ENCODE measurements around the gene CHP2.
"Not testable (repeated sequence)": the region's sequence is repeated elsewhere in the genome, so short reads cannot be mapped to it uniquely, and the experiment has no call there.

Gene CHP2
- total RNA-seq: 0 reads per million in 3 donors

DNA sequence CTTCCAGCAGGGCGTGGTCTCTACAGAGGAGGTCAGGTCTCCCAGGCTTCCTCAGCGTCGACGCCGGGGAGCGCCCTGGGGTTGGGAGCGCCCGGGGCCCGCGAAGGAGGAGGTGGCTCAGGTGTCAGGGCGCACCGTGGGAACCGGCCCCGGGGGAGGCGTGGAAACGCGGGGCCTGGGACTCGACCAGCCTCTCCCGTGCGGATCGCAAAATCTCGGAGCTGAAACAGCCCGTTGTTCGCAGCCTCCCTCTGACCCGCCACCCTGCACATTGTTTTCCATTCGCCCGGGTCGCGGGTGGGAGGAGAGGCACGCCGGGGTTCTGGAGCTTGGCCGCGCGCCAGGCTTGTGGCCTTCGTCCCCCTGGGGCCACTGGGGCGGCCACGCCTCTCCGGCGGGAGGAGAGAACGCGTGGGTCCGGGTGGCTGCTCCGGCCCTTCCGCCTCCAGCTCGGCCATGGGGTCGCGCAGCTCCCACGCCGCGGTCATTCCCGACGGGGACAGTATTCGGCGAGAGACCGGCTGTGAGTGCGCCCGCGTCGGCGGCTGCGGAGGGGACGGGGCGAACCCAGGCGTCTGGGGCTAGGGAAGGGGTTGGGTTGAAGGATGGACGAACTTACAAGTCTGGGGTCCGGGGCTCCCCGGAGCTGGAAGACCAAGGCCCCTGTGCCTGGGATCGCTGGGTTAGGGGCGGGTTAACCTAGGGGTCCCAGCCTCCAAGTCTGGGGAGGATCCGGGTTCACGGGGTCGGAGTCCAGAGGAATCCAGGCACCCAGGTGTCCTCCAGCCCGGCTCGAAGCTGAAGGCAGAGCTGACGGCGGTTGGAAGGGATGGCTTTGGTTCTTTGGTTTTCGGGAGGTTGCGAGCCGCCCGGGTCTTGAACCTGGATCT lies at the start of gene CHP2:
Gene CHP2, plus strand, starts transcription at position 433 of the 890 bp plus-strand sequence. Its CDS starts 24 bp downstream, at position 457.
- DNase-seq: no peak
- H3K27ac ChIP-seq (ENCODE audit: insufficient read depth, low read length, poor library complexity, severe bottlenecking): no peak within 1 kb of the TSS

DNA sequence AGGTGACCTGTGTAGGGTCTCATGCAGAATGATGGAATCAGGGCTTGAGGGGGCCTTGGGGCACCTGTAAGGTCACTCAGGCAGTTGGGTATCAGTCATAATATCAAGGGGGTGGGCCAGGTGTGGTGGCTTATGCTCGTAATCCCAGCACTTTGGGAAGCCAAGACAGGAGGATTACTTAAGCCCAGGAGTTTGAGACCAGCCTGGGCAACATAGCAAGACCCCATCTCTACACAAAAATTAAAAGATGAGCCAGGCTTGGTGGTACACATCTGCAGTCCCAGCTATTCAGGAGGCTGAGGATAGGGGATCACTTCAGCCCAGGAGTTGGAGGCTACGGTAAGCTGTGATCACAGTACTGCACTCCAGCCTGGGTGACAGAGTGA lies 49.3 kb upstream of the CHP2 start:
- Histone ChIP-seq H3K36me3 (ENCODE audit: control insufficient read depth, insufficient read depth, low read length) (no peaks in the 10 kb centered on the region), H3K9me3 (ENCODE audit: control insufficient read depth, low read length) (no peaks in the 10 kb centered on the region), H3K27ac (ENCODE audit: insufficient read depth, low read length, poor library complexity, severe bottlenecking) (no peak overlapping the region), H3K27me3 (replicated peaks; ENCODE audit: control insufficient read depth, insufficient read depth, low read length, poor library complexity, severe bottlenecking) (no peaks in the 10 kb centered on the region), H3K4me3 (ENCODE audit: insufficient read depth, low read depth, low read length, poor library complexity, severe bottlenecking) (no peak overlapping the region), H3K4me1 (ENCODE audit: control insufficient read depth, insufficient read depth, low read length, poor library complexity, severe bottlenecking) (no peaks in the 10 kb centered on the region)
- no peak for DNase-seq

More for the DNA sequence above, at the start of gene CHP2:
- Histone ChIP-seq H3K9me3 (ENCODE audit: control insufficient read depth, low read length) (no peaks in the 10 kb centered on the region), H3K4me1 (ENCODE audit: control insufficient read depth, insufficient read depth, low read length, poor library complexity, severe bottlenecking) (peaks cover 5% of the 10 kb centered on the region), H3K36me3 (ENCODE audit: control insufficient read depth, insufficient read depth, low read length) (no peaks in the 10 kb centered on the region), H3K4me3 (ENCODE audit: insufficient read depth, low read depth, low read length, poor library complexity, severe bottlenecking) (no peak within 1 kb of the TSS), H3K27me3 (replicated peaks; ENCODE audit: control insufficient read depth, insufficient read depth, low read length, poor library complexity, severe bottlenecking) (peaks cover 24% of the 10 kb centered on the region)

DNA sequence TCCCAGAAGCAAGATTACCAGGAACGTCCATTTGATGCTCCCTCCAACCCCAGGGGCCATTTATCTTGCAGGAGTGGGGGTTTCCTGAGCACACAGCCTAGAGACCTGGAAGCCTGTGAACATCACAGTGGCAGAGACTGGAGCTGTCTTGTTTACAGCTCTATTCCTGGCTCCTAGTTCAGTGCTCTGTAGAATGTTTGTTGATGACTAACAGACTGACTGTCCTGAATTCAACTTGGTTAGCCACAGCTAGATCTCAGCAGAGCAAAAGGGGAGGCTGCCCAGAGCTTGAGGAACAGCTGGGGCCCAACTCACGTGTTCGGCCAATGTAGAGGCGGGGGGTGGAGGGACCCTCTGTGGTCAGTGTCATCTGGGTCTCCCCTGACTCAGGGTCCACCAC lies 48.4 kb upstream of the CHP2 start:
- Histone ChIP-seq H3K9me3 (ENCODE audit: control insufficient read depth, low read length) (no peaks in the 10 kb centered on the region), H3K27me3 (replicated peaks; ENCODE audit: control insufficient read depth, insufficient read depth, low read length, poor library complexity, severe bottlenecking) (no peaks in the 10 kb centered on the region), H3K4me1 (ENCODE audit: control insufficient read depth, insufficient read depth, low read length, poor library complexity, severe bottlenecking) (no peaks in the 10 kb centered on the region), H3K36me3 (ENCODE audit: control insufficient read depth, insufficient read depth, low read length) (no peaks in the 10 kb centered on the region), H3K4me3 (ENCODE audit: insufficient read depth, low read depth, low read length, poor library complexity, severe bottlenecking) (no peak overlapping the region), H3K27ac (ENCODE audit: insufficient read depth, low read length, poor library complexity, severe bottlenecking) (no peak overlapping the region)
- no peak for DNase-seq

DNA sequence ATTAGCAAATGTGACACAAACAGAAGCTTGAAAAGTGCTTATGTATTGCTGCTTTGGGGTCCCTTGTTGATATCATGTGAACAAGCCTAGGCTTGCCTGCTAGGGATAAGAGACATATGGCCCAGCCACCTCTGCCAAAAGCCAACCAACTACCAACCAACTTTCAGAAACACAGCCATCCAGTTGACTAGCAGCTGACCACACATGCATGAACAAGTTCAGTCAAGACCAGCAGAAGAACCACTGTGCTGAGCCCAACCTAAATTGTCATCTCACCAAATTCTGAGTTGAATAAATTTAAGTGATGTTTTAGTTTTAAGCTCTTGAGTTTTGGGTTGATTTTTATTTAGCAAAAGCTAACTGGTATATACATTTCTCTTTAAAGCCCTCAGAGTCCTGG lies 45.3 kb upstream of the CHP2 start:
- no peak for DNase-seq
- Histone ChIP-seq H3K4me1 (ENCODE audit: control insufficient read depth, insufficient read depth, low read length, poor library complexity, severe bottlenecking) (no peaks in the 10 kb centered on the region), H3K27ac (ENCODE audit: insufficient read depth, low read length, poor library complexity, severe bottlenecking) (no peak overlapping the region)

DNA sequence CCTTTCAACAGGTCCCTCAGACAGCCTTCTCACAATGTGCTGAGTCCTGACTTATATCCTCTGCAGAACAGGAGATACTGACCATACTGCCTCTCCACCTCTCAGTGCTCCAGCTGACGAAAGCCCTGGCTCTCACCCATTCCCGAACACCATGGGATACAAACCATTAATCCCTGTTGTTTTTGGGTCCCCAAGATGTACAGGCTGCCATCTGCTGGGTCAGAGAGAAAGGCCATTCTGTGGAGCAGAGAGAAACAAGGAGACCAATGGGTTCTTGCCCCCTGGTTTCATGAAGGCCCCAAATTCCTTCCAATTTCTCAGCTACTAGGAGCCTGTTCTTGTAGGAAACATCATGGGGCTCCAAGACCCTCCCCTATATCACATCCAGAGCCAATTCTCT lies 44.8 kb upstream of the CHP2 start:
- H3K9me3 ChIP-seq (ENCODE audit: control insufficient read depth, low read length): no peaks in the 10 kb centered on the region
- no peak overlapping the region for H3K4me3 ChIP-seq (ENCODE audit: insufficient read depth, low read depth, low read length, poor library complexity, severe bottlenecking)
- H3K27me3 ChIP-seq (replicated peaks; ENCODE audit: control insufficient read depth, insufficient read depth, low read length, poor library complexity, severe bottlenecking): peaks cover 12% of the 10 kb centered on the region
- no peak for DNase-seq
- no peak overlapping the region for H3K27ac ChIP-seq (ENCODE audit: insufficient read depth, low read length, poor library complexity, severe bottlenecking)
- no peaks in the 10 kb centered on the region for H3K36me3 ChIP-seq (ENCODE audit: control insufficient read depth, insufficient read depth, low read length)
- no peaks in the 10 kb centered on the region for H3K4me1 ChIP-seq (ENCODE audit: control insufficient read depth, insufficient read depth, low read length, poor library complexity, severe bottlenecking)

More for the DNA sequence above, 45.3 kb upstream of the CHP2 start:
- peaks cover 10% of the 10 kb centered on the region for H3K27me3 ChIP-seq (replicated peaks; ENCODE audit: control insufficient read depth, insufficient read depth, low read length, poor library complexity, severe bottlenecking)
- H3K9me3 ChIP-seq (ENCODE audit: control insufficient read depth, low read length): no peaks in the 10 kb centered on the region
- H3K4me3 ChIP-seq (ENCODE audit: insufficient read depth, low read depth, low read length, poor library complexity, severe bottlenecking): no peak overlapping the region
- H3K36me3 ChIP-seq (ENCODE audit: control insufficient read depth, insufficient read depth, low read length): no peaks in the 10 kb centered on the region

DNA sequence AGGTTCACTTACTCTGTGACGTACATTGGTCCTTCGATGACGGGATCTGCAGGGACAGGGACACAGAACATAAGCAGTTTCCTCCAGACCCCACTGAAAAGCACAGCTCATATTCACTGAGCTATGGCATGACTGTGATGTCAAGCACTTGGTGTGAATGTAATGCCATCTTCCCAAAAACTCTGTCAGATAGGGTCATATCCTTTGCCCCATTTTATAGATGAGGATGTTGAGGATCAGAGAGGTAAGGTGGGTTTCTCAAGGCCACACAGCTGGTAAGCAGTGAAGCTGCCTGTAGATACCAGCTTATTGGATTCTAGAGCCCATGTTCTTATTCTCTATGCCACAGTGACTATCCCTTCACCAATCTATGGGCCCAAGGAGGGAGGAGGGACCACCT lies 44.3 kb upstream of the CHP2 start:
- Histone ChIP-seq H3K9me3 (ENCODE audit: control insufficient read depth, low read length) (no peaks in the 10 kb centered on the region), H3K36me3 (ENCODE audit: control insufficient read depth, insufficient read depth, low read length) (no peaks in the 10 kb centered on the region), H3K4me3 (ENCODE audit: insufficient read depth, low read depth, low read length, poor library complexity, severe bottlenecking) (no peak overlapping the region), H3K4me1 (ENCODE audit: control insufficient read depth, insufficient read depth, low read length, poor library complexity, severe bottlenecking) (no peaks in the 10 kb centered on the region), H3K27ac (ENCODE audit: insufficient read depth, low read length, poor library complexity, severe bottlenecking) (no peak overlapping the region), H3K27me3 (replicated peaks; ENCODE audit: control insufficient read depth, insufficient read depth, low read length, poor library complexity, severe bottlenecking) (peaks cover 12% of the 10 kb centered on the region)
- DNase-seq: no peak

DNA sequence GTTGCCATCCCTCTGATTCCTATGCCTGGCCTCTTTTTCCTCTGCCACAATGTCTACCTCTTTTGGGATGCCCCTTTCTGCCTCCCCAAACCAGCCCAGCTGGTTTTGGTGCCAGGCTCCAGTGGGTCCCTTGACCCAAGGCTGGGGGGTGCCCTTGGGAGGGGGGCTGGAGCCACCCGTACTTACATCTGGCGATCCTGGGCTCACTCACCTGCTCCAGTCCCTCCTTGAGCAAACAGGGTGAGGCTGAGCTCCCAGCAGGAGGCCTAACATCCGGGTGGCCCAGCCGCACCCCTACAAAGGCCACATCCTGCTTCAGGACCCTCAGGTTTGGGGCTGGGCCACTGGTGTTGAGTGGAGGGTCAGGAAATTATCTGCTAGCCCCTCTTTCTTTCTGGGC lies 43.0 kb upstream of the CHP2 start:
- DNase-seq: no peak
- no peak overlapping the region for H3K27ac ChIP-seq (ENCODE audit: insufficient read depth, low read length, poor library complexity, severe bottlenecking)
- H3K9me3 ChIP-seq (ENCODE audit: control insufficient read depth, low read length): no peaks in the 10 kb centered on the region
- H3K27me3 ChIP-seq (replicated peaks; ENCODE audit: control insufficient read depth, insufficient read depth, low read length, poor library complexity, severe bottlenecking): peaks cover 14% of the 10 kb centered on the region
- H3K4me3 ChIP-seq (ENCODE audit: insufficient read depth, low read depth, low read length, poor library complexity, severe bottlenecking): no peak overlapping the region
- H3K4me1 ChIP-seq (ENCODE audit: control insufficient read depth, insufficient read depth, low read length, poor library complexity, severe bottlenecking): no peaks in the 10 kb centered on the region
- no peaks in the 10 kb centered on the region for H3K36me3 ChIP-seq (ENCODE audit: control insufficient read depth, insufficient read depth, low read length)

DNA sequence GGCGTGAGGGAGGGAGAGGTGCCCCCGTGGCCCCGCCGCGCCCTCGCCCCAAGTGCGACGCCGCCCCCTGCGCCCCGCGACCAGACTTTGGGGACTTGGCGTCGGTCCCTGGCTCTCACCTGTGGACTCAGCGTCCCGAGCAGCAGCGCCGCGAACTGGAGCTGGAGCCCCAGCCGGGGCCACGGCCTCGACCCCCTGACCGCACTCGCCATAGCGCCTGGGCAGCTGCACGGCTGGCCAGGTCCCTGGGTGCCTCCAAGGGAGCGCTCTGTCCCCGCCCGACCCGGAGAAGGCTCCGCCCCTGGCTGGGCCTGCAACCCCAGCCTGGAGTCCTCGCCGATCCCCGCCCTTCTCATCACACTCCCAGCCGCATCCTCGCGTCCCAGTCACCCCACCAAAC lies 41.9 kb upstream of the CHP2 start, which contains the start of gene ERN2:
Gene ERN2, minus strand, starts transcription at position 247 of the 400 bp plus-strand sequence. Its CDS starts 35 bp downstream, at position 212.
- Histone ChIP-seq H3K9me3 (ENCODE audit: control insufficient read depth, low read length) (no peaks in the 10 kb centered on the region), H3K4me3 (ENCODE audit: insufficient read depth, low read depth, low read length, poor library complexity, severe bottlenecking) (no peak within 1 kb of the TSS), H3K4me1 (ENCODE audit: control insufficient read depth, insufficient read depth, low read length, poor library complexity, severe bottlenecking) (no peaks in the 10 kb centered on the region), H3K27ac (ENCODE audit: insufficient read depth, low read length, poor library complexity, severe bottlenecking) (no peak within 1 kb of the TSS), H3K36me3 (ENCODE audit: control insufficient read depth, insufficient read depth, low read length) (no peaks in the 10 kb centered on the region), H3K27me3 (replicated peaks; ENCODE audit: control insufficient read depth, insufficient read depth, low read length, poor library complexity, severe bottlenecking) (peaks cover 14% of the 10 kb centered on the region)
- no peak for DNase-seq

DNA sequence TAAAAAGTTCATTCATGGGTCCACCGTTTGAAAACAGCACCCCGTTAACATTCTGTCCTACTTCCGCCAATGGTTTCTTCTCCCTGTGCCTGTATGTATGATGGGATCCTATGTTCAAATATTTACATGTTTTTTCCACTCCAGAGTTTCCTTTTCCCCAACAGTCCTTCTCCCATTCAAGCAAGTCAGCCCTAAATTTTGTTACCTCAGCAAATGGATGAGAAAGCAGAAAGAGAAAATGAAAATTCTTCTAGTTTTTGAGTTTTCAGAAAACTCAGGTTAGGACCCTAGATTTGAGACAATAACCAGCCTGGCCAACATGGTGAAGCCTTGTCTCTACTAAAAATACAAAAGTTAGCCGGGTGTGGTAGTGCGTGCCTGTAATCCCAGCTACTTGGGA lies 38.3 kb upstream of the CHP2 start:
- H3K4me3 ChIP-seq (ENCODE audit: insufficient read depth, low read depth, low read length, poor library complexity, severe bottlenecking): no peak overlapping the region
- no peaks in the 10 kb centered on the region for H3K36me3 ChIP-seq (ENCODE audit: control insufficient read depth, insufficient read depth, low read length)
- H3K9me3 ChIP-seq (ENCODE audit: control insufficient read depth, low read length): no peaks in the 10 kb centered on the region
- no peaks in the 10 kb centered on the region for H3K4me1 ChIP-seq (ENCODE audit: control insufficient read depth, insufficient read depth, low read length, poor library complexity, severe bottlenecking)
- peaks cover 14% of the 10 kb centered on the region for H3K27me3 ChIP-seq (replicated peaks; ENCODE audit: control insufficient read depth, insufficient read depth, low read length, poor library complexity, severe bottlenecking)
- H3K27ac ChIP-seq (ENCODE audit: insufficient read depth, low read length, poor library complexity, severe bottlenecking): no peak overlapping the region
- DNase-seq: no peak

DNA sequence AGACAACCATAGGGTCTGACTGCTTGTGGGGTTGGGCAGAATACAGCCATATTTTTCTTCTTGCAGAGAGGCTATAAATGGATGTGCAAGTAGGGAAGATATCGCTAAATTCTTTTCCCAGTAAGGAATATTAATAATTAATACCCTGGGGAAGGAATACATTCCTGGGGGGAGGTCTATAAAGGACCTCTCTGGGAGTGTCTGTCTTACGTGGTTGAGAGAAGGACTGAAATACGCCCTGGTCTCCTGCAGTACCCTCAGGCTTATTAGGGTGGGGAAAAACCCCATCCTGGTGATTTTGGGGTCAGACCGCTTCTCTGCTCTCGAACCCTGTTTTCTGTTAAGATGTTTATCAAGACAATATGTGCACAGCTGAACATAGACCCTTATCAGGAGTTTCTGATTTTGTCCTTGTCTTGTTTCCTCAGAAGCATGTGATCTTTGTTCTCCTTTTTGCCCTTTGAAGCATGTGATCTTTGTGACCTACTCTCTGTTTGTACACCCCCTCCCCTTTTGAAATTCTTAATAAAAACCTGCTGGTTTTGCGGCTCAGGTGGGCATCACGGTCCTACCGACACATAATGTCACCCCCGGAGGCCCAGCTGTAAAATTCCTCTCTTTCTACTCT lies 32.1 kb upstream of the CHP2 start:
- H3K27me3 ChIP-seq (replicated peaks; ENCODE audit: control insufficient read depth, insufficient read depth, low read length, poor library complexity, severe bottlenecking); H3K36me3 ChIP-seq (ENCODE audit: control insufficient read depth, insufficient read depth, low read length); DNase-seq; H3K4me3 ChIP-seq (ENCODE audit: insufficient read depth, low read depth, low read length, poor library complexity, severe bottlenecking); H3K27ac ChIP-seq (ENCODE audit: insufficient read depth, low read length, poor library complexity, severe bottlenecking); H3K4me1 ChIP-seq (ENCODE audit: control insufficient read depth, insufficient read depth, low read length, poor library complexity, severe bottlenecking); H3K9me3 ChIP-seq (ENCODE audit: control insufficient read depth, low read length): not testable (repeated sequence)
